T-helper 1 cell treated with Interleukin-12 subunit alpha and Interleukin-12 subunit beta and Interleukin-4 antibody, amounts not matched to agents 30 μg/mL and 1 μg/mL, for 36 hours (primary cell): ENCODE data around the gene AIFM3.

Source experiments
- H3K27ac Mint-ChIP-seq: one replicate; pipeline ENCODE4 v1.8.0; 2021; ENCODE audit warnings: mild to moderate bottlenecking, mixed read lengths
- H3K27me3 Mint-ChIP-seq: one replicate; pipeline ENCODE4 v1.8.0; 2021; ENCODE audit warnings: low read depth, mixed read lengths
- H3K36me3 Mint-ChIP-seq: one replicate; pipeline ENCODE4 v1.8.0; 2021; ENCODE audit warnings: low read depth, mixed read lengths
- H3K4me1 Mint-ChIP-seq: one replicate; pipeline ENCODE4 v1.8.0; 2021; ENCODE audit warnings: low read depth, mixed read lengths
- H3K4me3 Mint-ChIP-seq: one replicate; pipeline ENCODE4 v1.8.0; 2021; ENCODE audit warnings: mild to moderate bottlenecking, moderate library complexity, mixed read lengths
- H3K9me3 Mint-ChIP-seq: one replicate; pipeline ENCODE4 v1.8.0; 2021; ENCODE audit warnings: mixed read lengths

The AIFM3 gene

DNA sequence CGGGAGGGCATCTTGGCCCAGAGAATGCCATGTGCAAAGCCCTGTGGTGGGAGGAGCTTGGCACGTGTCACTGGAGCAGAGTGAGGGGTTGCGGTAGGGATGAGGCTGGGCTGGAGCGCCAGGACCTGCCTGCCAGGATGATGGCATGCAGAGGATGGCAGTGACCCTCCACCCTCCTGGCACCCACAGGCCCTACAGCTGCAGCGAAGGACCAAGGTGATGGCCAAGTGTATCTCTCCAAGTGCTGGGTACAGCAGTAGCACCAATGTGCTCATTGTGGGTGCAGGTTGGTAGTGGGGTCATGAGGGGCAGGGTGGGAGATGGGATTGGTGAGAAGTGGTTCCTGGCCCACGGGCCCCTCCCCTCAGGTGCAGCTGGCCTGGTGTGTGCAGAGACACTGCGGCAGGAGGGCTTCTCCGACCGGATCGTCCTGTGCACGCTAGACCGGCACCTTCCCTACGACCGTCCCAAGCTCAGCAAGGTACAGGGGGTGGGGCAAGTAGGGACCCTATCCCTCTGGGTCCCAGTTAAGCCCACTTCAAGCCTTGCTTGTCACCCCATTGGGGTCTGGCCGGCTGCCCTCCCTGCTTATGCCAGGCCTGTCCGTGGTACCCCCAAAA lies 7.4 kb downstream of the AIFM3 start:
- H3K27me3 Mint-ChIP-seq = no peaks in the 10 kb centered on the region
- no peak overlapping the region for H3K27ac Mint-ChIP-seq

DNA sequence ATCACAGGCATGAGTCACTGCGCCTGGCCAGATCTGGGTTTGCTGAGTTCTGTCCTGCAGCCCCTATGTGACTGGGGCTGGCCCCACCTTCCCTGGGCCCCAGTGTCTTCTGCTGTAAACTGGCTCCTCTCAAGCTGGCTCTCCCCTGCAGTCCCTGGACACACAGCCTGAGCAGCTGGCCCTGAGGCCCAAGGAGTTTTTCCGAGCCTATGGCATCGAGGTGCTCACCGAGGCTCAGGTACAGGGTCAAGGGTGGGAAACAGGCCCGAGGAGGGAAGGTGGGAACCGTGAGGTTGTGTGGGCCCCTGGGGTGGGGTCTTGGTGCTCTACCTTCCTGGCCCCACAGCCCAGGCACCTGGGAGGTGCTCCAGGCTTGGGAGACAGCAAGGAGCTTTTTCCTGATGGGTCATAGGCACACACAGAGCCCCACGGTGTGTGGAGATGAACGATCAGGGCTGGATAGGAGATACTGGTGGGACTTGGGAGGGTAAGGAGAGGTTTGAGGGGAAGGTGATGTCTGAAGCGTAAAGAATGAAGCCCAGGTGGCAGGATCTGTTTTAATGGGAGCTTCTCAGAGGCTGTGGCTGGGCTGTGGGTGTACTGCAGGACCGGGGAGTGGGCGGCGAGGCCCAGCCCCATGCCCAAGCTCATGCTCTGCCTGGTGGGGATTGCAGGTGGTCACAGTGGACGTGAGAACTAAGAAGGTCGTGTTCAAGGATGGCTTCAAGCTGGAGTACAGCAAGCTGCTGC lies 8.7 kb downstream of the AIFM3 start:
- Mint-ChIP-seq H3K36me3 (peaks cover 1% of the 10 kb centered on the region), H3K4me3 (no peak overlapping the region), H3K27me3 (no peaks in the 10 kb centered on the region), H3K4me1 (peaks cover 9% of the 10 kb centered on the region), H3K9me3 (peaks cover 12% of the 10 kb centered on the region), H3K27ac (no peak overlapping the region)

More for the DNA sequence above, 7.4 kb downstream of the AIFM3 start:
- H3K4me1 Mint-ChIP-seq = peaks cover 4% of the 10 kb centered on the region
- H3K4me3 Mint-ChIP-seq = no peak overlapping the region
- peaks cover 1% of the 10 kb centered on the region for H3K36me3 Mint-ChIP-seq
- peaks cover 12% of the 10 kb centered on the region for H3K9me3 Mint-ChIP-seq

DNA sequence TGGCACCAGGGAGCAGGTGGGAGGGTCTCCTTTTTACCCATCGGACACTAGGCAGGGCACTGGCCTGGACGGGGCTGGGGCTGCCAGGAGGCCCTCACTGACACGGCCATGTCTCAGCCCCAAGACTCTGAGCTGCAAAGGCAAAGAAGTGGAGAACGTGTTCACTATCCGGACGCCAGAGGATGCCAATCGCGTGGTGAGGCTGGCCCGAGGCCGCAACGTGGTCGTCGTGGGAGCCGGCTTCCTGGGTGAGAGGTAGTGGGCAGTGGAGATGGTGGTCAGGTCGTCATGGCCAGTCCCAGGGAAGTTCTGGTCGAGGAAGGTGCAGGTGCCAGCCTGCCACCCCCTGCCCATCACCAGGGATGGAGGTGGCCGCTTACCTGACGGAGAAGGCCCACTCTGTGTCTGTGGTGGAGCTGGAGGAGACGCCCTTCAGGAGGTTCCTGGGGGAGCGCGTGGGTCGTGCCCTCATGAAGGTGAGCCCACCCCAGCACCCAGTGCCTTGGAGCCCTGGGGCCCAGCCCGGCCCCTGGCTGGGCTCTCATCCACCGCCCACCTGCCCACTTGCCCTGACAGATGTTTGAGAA lies 9.3 kb downstream of the AIFM3 start:
- peaks cover 12% of the 10 kb centered on the region for H3K9me3 Mint-ChIP-seq
- H3K27ac Mint-ChIP-seq = no peak overlapping the region
- no peaks in the 10 kb centered on the region for H3K27me3 Mint-ChIP-seq
- no peak overlapping the region for H3K4me3 Mint-ChIP-seq
- peaks cover 13% of the 10 kb centered on the region for H3K4me1 Mint-ChIP-seq
- peaks cover 1% of the 10 kb centered on the region for H3K36me3 Mint-ChIP-seq

DNA sequence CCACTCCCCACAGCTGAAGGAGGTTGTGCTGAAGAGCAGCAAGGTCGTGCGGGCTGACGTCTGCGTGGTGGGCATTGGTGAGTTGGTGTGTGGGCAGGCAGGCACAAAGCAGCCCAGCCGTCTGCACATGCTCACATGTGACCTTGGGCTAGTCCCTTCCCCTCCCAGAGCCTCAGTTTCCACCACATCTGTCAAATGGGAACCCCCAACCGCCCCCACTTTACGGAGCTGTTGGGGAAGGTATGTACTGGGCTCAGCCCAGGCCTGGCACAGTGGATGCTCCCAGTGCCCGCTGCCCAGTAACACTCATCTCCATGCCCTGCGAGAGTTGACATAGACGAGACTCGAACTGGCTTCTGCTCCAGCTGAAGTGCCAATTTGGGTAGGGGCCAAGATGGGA lies 10.0 kb downstream of the AIFM3 start:
- Mint-ChIP-seq H3K36me3 (peaks cover 1% of the 10 kb centered on the region), H3K4me1 (peaks cover 16% of the 10 kb centered on the region), H3K27me3 (no peaks in the 10 kb centered on the region), H3K4me3 (no peak overlapping the region), H3K27ac (no peak overlapping the region), H3K9me3 (peaks cover 12% of the 10 kb centered on the region)

DNA sequence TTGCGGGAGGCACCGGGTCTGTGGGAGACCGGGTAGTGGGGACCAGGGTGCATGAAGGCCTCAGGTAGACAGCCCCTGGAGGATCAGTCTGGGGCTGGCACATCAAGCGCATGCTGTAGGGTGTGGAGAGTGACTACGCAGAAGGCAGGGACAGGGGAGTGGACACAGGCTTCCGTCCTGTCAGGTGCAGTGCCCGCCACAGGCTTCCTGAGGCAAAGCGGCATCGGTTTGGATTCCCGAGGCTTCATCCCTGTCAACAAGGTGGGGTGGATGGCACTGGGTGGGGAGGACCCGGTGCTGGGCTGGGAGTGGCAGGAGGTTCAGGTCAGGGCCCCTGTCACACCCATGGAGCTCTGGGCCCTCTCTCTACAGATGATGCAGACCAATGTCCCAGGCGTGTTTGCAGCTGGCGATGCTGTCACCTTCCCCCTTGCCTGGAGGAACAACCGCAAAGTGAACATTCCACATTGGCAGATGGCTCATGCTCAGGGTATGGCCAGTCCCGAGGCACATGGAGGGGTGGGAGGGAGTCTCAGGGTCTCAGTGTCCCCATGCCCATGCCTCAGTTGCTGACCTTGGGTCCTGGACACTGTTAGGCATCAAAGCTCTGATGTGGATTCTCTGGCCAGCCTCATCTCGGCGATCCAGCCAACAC lies 10.6 kb downstream of the AIFM3 start:
- Mint-ChIP-seq H3K27ac (no peak overlapping the region), H3K9me3 (peaks cover 12% of the 10 kb centered on the region), H3K4me3 (no peak overlapping the region), H3K36me3 (peaks cover 1% of the 10 kb centered on the region), H3K4me1 (peaks cover 18% of the 10 kb centered on the region), H3K27me3 (no peaks in the 10 kb centered on the region)

DNA sequence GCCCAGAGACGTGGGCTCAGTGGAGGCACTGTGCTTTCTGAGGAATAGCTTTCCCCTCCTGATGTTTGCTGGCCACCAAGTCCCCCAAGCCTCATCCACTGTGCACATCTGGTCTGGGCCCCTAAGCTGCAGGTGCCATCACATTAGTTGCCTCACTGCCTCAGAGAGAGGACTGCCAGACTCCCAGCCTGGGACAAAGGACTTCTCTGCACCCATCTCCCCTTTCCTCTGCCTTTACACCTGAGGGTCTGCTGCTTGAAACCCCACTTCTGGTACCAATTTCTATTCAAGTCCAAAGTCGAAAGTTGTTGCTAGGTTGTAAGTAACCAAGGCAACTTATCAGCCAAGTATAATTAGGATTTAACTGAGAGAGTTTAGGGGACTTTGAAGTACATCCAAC lies 11.4 kb downstream of the AIFM3 start:
- Mint-ChIP-seq H3K4me1 (peaks cover 23% of the 10 kb centered on the region), H3K9me3 (peaks cover 12% of the 10 kb centered on the region), H3K4me3 (no peak overlapping the region), H3K27ac (no peak overlapping the region), H3K36me3 (peaks cover 1% of the 10 kb centered on the region), H3K27me3 (no peaks in the 10 kb centered on the region)

DNA sequence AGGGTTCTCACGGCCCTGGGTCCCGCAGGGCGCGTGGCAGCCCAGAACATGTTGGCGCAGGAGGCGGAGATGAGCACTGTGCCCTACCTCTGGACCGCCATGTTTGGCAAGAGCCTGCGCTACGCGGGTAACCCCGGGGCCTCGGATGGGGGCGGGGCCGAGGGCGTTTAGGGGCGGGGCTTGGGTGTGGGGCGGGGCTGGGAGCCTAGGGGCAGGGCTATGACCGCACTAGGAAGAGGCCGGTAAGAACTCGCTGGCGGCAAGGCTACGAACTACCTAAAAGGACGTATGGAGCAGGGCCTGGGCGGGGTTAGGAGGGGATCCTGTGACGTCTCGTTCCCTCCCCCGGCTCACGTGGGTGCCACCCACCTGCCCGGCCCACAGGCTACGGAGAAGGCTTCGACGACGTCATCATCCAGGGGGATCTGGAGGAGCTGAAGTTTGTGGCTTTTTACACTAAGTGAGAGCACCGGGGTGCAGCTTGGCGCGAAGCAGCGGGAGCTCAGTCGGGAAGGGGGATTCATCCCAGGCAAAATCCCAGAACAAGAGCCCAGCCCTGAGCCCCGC lies 12.3 kb downstream of the AIFM3 start:
- H3K4me3 Mint-ChIP-seq = peak overlapping the region; percentile 55
- H3K27me3 Mint-ChIP-seq = no peaks in the 10 kb centered on the region
- H3K9me3 Mint-ChIP-seq = peaks cover 12% of the 10 kb centered on the region
- peaks cover 3% of the 10 kb centered on the region for H3K36me3 Mint-ChIP-seq
- peak overlapping the region; percentile 57 for H3K27ac Mint-ChIP-seq
- H3K4me1 Mint-ChIP-seq = peaks cover 29% of the 10 kb centered on the region

DNA sequence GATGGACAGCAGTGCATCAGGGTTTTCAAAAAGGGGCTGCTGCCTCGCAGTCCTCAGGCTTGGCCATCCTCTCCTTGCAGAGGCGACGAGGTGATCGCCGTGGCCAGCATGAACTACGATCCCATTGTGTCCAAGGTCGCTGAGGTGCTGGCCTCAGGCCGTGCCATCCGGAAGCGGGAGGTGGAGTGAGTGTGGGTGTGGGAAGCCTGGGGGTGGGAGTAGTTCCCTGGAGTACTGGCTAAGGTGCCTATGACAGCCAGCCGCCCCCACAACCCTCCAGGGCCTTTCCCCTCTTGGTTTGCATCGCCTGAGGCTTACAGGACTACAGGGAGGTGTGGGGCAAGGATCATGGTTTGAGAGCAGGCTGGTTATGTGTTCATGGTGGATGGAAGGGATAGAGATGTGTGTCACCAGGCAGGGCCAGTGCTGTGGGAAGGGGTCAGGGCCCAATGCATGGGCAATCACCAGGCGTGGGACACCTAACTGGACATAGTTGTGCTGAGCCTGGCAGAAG lies 12.9 kb downstream of the AIFM3 start:
- Mint-ChIP-seq H3K4me1 (peaks cover 29% of the 10 kb centered on the region), H3K9me3 (peaks cover 12% of the 10 kb centered on the region), H3K4me3 (no peak overlapping the region), H3K36me3 (peaks cover 3% of the 10 kb centered on the region), H3K27ac (peak overlapping the region; percentile 1), H3K27me3 (no peaks in the 10 kb centered on the region)

DNA sequence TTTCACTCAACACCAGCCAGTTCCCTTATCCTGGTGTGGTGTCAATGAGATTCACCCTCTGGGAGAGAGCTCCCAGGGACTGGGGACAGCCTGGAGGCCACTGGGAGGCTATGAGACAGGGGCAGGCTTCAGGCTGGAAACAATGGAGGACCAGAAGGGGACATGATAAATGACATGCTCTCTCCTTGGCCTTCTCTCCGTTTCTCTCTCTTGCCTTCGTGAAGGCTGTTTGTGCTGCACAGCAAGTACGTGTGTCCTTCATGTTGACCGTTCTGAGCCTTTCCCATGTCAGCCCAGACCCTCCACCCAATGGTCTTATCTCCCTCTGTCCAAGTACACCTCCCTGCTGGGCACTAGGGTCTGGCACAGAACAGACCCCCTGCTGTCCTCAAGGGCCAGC lies 13.5 kb downstream of the AIFM3 start:
- no peak overlapping the region for H3K27ac Mint-ChIP-seq
- no peak overlapping the region for H3K4me3 Mint-ChIP-seq
- H3K9me3 Mint-ChIP-seq = peaks cover 12% of the 10 kb centered on the region
- peaks cover 3% of the 10 kb centered on the region for H3K36me3 Mint-ChIP-seq
- peaks cover 29% of the 10 kb centered on the region for H3K4me1 Mint-ChIP-seq
- no peaks in the 10 kb centered on the region for H3K27me3 Mint-ChIP-seq

DNA sequence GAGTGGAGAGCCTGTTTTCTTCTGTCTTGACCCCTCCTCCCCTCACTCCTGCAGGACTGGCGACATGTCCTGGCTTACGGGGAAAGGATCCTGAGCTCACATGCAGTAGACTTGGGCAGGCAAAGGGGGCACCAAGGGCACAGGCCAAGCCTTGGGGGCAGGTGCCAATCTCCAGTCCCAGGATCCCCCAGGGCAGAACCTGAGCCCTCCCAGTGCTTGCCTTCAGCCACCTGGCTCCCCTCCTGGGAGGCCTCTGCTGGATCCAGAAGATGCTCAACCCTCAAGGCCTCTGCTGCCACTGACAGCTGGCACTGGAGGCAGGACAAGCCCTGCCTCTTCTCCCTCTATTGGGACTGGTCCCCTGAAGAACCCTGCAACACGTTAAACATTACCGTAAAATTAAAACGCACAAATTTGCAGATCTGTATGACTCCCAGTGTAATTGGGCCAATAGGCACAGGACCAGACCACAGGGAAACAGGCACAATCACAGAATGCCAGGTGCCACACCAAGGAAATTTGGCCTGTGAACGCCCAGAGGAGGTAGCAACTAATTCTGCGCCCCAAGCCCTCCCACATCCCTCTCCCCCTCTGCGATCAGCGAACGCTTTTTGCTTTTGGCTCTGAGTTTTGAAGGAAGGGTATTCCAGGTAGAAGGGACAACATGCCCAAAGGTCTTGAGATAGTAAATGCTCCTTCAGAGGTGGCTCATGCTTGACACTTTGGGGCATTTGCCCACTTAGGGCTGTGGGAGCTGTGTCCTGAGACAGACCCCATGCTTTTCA lies 14.1 kb downstream of the AIFM3 start:
- Mint-ChIP-seq H3K4me1 (peaks cover 29% of the 10 kb centered on the region), H3K9me3 (peaks cover 12% of the 10 kb centered on the region), H3K27me3 (no peaks in the 10 kb centered on the region), H3K4me3 (peak overlapping the region; percentile 93), H3K36me3 (peaks cover 3% of the 10 kb centered on the region), H3K27ac (peak overlapping the region; percentile 89)

DNA sequence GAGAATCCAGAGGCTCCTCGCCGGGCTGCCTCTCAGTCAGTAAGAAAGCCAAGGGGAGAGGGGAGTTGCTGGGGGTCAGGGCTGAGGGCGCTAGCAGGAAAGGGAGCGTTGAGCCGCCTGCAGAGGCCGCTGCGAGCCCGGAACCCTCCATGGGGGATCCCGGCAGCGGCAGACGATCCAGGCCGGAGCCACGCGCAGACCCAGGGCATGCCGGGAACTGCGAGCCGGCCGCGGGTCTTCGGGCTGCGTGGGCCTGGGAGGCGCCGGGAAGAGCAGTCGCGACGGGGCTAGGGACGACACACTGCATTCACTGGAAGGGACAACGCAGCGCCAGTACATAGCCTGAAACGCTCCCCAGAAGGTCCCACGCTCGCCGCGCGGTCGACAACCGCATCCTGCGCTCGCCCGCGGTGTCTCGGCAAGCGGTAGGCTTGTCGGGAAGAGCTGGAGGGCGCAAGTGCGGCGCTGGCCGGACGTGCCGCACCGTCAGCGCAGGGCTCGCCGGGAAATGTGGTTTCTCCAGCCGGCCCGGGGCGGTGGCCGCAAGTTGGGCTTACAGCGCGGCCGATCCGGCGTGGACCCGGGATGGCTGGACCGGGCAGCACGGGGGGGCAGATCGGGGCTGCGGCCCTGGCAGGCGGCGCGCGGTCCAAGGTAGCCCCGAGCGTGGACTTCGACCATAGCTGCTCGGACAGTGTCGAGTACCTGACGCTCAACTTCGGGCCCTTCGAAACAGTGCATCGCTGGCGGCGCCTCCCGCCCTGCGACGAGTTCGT lies 14.9 kb downstream of the AIFM3 start, which contains the start of gene LZTR1:
LZTR1 (plus strand) TSS at position 511 of the 776 bp plus-strand sequence; CDS start at position 586, 75 bp downstream.
- peaks cover 8% of the 10 kb centered on the region for H3K36me3 Mint-ChIP-seq
- peak within 1 kb of the TSS; percentile 93 for H3K4me3 Mint-ChIP-seq
- H3K4me1 Mint-ChIP-seq = peaks cover 29% of the 10 kb centered on the region
- no peaks in the 10 kb centered on the region for H3K27me3 Mint-ChIP-seq
- H3K27ac Mint-ChIP-seq = peak within 1 kb of the TSS; percentile 89
- H3K9me3 Mint-ChIP-seq = peaks cover 12% of the 10 kb centered on the region

DNA sequence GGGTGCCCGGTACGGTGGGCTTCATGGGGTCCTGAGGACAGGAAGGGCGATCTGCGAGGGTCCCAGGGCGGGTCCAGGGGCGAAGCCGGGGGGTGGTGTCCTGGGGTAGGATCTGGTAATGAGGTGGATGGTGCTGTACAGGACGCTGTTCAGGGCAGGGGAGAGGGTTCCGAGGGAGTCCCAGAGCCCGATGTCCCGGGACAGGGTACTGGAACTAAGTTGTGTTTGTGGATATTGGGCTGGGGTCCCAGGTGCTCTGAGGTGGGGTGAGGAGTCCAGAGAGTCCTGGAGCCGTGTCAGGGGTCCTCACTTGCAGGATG lies 15.5 kb downstream of the AIFM3 start:
- Mint-ChIP-seq H3K9me3 (peaks cover 12% of the 10 kb centered on the region), H3K27ac (peak overlapping the region; percentile 82), H3K4me3 (peak overlapping the region; percentile 93), H3K27me3 (no peaks in the 10 kb centered on the region), H3K36me3 (peaks cover 8% of the 10 kb centered on the region), H3K4me1 (peaks cover 29% of the 10 kb centered on the region)

DNA sequence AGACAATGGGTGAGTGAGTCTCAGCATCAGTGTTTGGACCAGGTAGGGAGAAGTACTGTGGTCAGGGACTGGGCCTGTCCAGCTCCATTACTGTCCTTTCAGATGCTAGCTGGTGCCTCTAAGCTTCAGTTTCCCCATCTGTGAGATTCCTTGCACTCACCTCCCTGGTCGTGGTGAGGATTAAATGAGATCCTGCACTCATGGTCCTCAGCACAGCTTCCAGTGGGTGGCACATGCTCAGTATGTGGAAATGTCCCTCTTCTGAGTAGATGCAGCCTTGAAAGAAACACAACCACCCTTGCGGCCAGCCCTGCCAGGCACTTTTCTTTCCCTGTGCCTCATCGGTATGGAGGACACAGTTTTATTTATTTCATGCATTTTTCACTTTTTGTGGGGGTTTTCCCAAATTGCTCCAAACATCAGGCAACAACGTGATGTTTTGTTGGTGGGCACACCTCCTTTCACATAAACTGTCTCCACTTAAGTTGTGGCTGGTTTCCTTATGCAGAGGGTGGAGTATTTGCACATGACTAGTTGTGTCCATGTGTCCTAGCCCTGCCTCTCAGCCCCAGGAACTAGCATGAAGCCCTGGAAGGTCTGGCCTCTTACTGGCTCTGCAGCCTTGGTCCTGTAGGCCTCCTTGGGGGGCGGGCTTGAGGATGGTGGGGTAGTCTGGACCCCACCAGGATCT lies 16.2 kb downstream of the AIFM3 start:
- H3K27me3 Mint-ChIP-seq = no peaks in the 10 kb centered on the region
- peaks cover 11% of the 10 kb centered on the region for H3K36me3 Mint-ChIP-seq
- H3K27ac Mint-ChIP-seq = peak overlapping the region; percentile 82
- peaks cover 29% of the 10 kb centered on the region for H3K4me1 Mint-ChIP-seq
- peaks cover 9% of the 10 kb centered on the region for H3K9me3 Mint-ChIP-seq
- H3K4me3 Mint-ChIP-seq = peak overlapping the region; percentile 93
